Measurements from ENCODE around the gene PHOSPHO2.

The PHOSPHO2 gene

GRCh38 chr2:169739351-169739750 lies 45.1 kb downstream of the PHOSPHO2 start:
- DNase-seq: no peak
- Histone ChIP-seq H2BK12ac (ENCODE audit: low read length in 2 of 2) (no peak overlapping the region), H3K79me1 (replicated peaks; ENCODE audit: low read length, poor library complexity, severe bottlenecking) (peaks cover 9% of the 10 kb centered on the region), H4K91ac (ENCODE audit: low read length) (no peak overlapping the region), H3K36me3 (ENCODE audit: control insufficient read depth in 1 of 2, insufficient read depth in 2 of 2, low read depth in 1 of 2, low read length in 2 of 2) (no peaks in the 10 kb centered on the region), H2BK5ac (ENCODE audit: low read depth, low read length, poor library complexity, severe bottlenecking) (no peak overlapping the region), H2BK15ac (ENCODE audit: low read depth, poor library complexity, severe bottlenecking) (no peak overlapping the region), H3K4me2 (ENCODE audit: low read length, poor library complexity, severe bottlenecking) (no peak overlapping the region), H2AFZ (ENCODE audit: low read depth, low read length) (no peak overlapping the region), H3K9me3 (ENCODE audit: control insufficient read depth, low read length) (no peaks in the 10 kb centered on the region), H2AK5ac (ENCODE audit: low read length, severe bottlenecking) (no peak overlapping the region), H3K9ac (ENCODE audit: low read length) (no peak overlapping the region), H3K23ac (ENCODE audit: low read length in 2 of 2) (no peak overlapping the region), H3K4me3 (ENCODE audit: insufficient read depth in 1 of 2, low read depth in 1 of 2, low read length in 2 of 2) (no peak overlapping the region), H3K4ac (ENCODE audit: low read depth in 1 of 2, low read length in 2 of 2) (no peak overlapping the region), H3K27ac (ENCODE audit: low read length, poor library complexity, severe bottlenecking) (no peak overlapping the region), H4K8ac (ENCODE audit: low read length) (no peak overlapping the region), H3K14ac (ENCODE audit: low read length in 2 of 2) (no peak overlapping the region), H2BK120ac (ENCODE audit: low read depth, low read length) (no peak overlapping the region), H3K4me1 (ENCODE audit: control insufficient read depth, insufficient read depth, low read depth, low read length) (peaks cover 3% of the 10 kb centered on the region), H3K18ac (ENCODE audit: low read depth in 1 of 2, low read length in 2 of 2) (no peak overlapping the region), H3K27me3 (ENCODE audit: control insufficient read depth in 1 of 2, insufficient read depth in 1 of 2, low read length in 2 of 2) (peaks cover 0 to 7% of the 10 kb centered on the region in 2 experiments)
- no CpG with 5 or more reads among the region's 1 CpG for WGBS

- Histone ChIP-seq H3K18ac (ENCODE audit: low read depth in 1 of 2, low read length in 2 of 2) (no peak overlapping the region), H3K36me3 (ENCODE audit: control insufficient read depth in 1 of 2, insufficient read depth in 2 of 2, low read depth in 1 of 2, low read length in 2 of 2) (no peaks in the 10 kb centered on the region), H3K23ac (ENCODE audit: low read length in 2 of 2) (no peak overlapping the region), H2BK120ac (ENCODE audit: low read depth, low read length) (no peak overlapping the region), H3K4ac (ENCODE audit: low read depth in 1 of 2, low read length in 2 of 2) (no peak overlapping the region), H3K9ac (ENCODE audit: low read length) (no peak overlapping the region), H3K27me3 (ENCODE audit: control insufficient read depth in 1 of 2, insufficient read depth in 1 of 2, low read length in 2 of 2) (no peaks in the 10 kb centered on the region), H2BK12ac (ENCODE audit: low read length in 2 of 2) (no peak overlapping the region), H3K14ac (ENCODE audit: low read length in 2 of 2) (no peak overlapping the region), H2BK15ac (ENCODE audit: low read depth, poor library complexity, severe bottlenecking) (no peak overlapping the region), H2BK5ac (ENCODE audit: low read depth, low read length, poor library complexity, severe bottlenecking) (no peak overlapping the region), H2AK5ac (ENCODE audit: low read length, severe bottlenecking) (no peak overlapping the region), H3K27ac (ENCODE audit: low read length, poor library complexity, severe bottlenecking) (no peak overlapping the region), H4K91ac (ENCODE audit: low read length) (no peak overlapping the region), H3K79me1 (replicated peaks; ENCODE audit: low read length, poor library complexity, severe bottlenecking) (peaks cover 3% of the 10 kb centered on the region), H3K4me3 (ENCODE audit: insufficient read depth in 1 of 2, low read depth in 1 of 2, low read length in 2 of 2) (no peak overlapping the region), H3K9me3 (ENCODE audit: control insufficient read depth, low read length) (no peaks in the 10 kb centered on the region), H3K4me1 (ENCODE audit: control insufficient read depth, insufficient read depth, low read depth, low read length) (no peaks in the 10 kb centered on the region), H2AFZ (ENCODE audit: low read depth, low read length) (no peak overlapping the region), H3K4me2 (ENCODE audit: low read length, poor library complexity, severe bottlenecking) (no peak overlapping the region), H4K8ac (ENCODE audit: low read length) (no peak overlapping the region)
- no peak for DNase-seq
- WGBS: 97% methylated on average over 4 of the region's 4 CpGs
These were observed 49.3 kb downstream of the PHOSPHO2 start for GRCh38 chr2:169743549-169743948.

- no peak overlapping the region for H2AFZ ChIP-seq (ENCODE audit: low read depth, low read length)
- no peak overlapping the region for H2AK5ac ChIP-seq (ENCODE audit: low read length, severe bottlenecking)
- H3K27ac ChIP-seq (ENCODE audit: low read length, poor library complexity, severe bottlenecking): no peak overlapping the region
- no peak overlapping the region for H3K23ac ChIP-seq (ENCODE audit: low read length in 2 of 2)
- H3K4me3 ChIP-seq (ENCODE audit: insufficient read depth in 1 of 2, low read depth in 1 of 2, low read length in 2 of 2): no peak overlapping the region
- H2BK5ac ChIP-seq (ENCODE audit: low read depth, low read length, poor library complexity, severe bottlenecking): no peak overlapping the region
- no peak for DNase-seq
- no peak overlapping the region for H3K18ac ChIP-seq (ENCODE audit: low read depth in 1 of 2, low read length in 2 of 2)
- H4K8ac ChIP-seq (ENCODE audit: low read length): no peak overlapping the region
- H3K36me3 ChIP-seq (ENCODE audit: control insufficient read depth in 1 of 2, insufficient read depth in 2 of 2, low read depth in 1 of 2, low read length in 2 of 2): peaks cover 0 to 3% of the 10 kb centered on the region in 2 experiments
- no peak overlapping the region for H4K91ac ChIP-seq (ENCODE audit: low read length)
- no peaks in the 10 kb centered on the region for H3K27me3 ChIP-seq (ENCODE audit: control insufficient read depth in 1 of 2, insufficient read depth in 1 of 2, low read length in 2 of 2)
- H3K9me3 ChIP-seq (ENCODE audit: control insufficient read depth, low read length): no peaks in the 10 kb centered on the region
- H3K4ac ChIP-seq (ENCODE audit: low read depth in 1 of 2, low read length in 2 of 2): no peak overlapping the region
- no peak overlapping the region for H3K14ac ChIP-seq (ENCODE audit: low read length in 2 of 2)
- no peak overlapping the region for H2BK15ac ChIP-seq (ENCODE audit: low read depth, poor library complexity, severe bottlenecking)
- H3K79me1 ChIP-seq (replicated peaks; ENCODE audit: low read length, poor library complexity, severe bottlenecking): no peaks in the 10 kb centered on the region
- H2BK12ac ChIP-seq (ENCODE audit: low read length in 2 of 2): no peak overlapping the region
- H3K4me2 ChIP-seq (ENCODE audit: low read length, poor library complexity, severe bottlenecking): no peak overlapping the region
- H3K4me1 ChIP-seq (ENCODE audit: control insufficient read depth, insufficient read depth, low read depth, low read length): no peaks in the 10 kb centered on the region
- no peak overlapping the region for H3K9ac ChIP-seq (ENCODE audit: low read length)
- 86% methylated on average over 1 of the region's 2 CpGs for WGBS
- no peak overlapping the region for H2BK120ac ChIP-seq (ENCODE audit: low read depth, low read length)
These were observed 52.0 kb downstream of the PHOSPHO2 start for GRCh38 chr2:169746240-169746639.

GRCh38 chr2:169748319-169748718 lies 54.0 kb downstream of the PHOSPHO2 start:
- Histone ChIP-seq H2AFZ (ENCODE audit: low read depth, low read length) (no peak overlapping the region), H3K27me3 (ENCODE audit: control insufficient read depth in 1 of 2, insufficient read depth in 1 of 2, low read length in 2 of 2) (no peaks in the 10 kb centered on the region), H2AK5ac (ENCODE audit: low read length, severe bottlenecking) (no peak overlapping the region), H3K27ac (ENCODE audit: low read length, poor library complexity, severe bottlenecking) (no peak overlapping the region), H4K91ac (ENCODE audit: low read length) (no peak overlapping the region), H3K4me2 (ENCODE audit: low read length, poor library complexity, severe bottlenecking) (no peak overlapping the region), H3K4me1 (ENCODE audit: control insufficient read depth, insufficient read depth, low read depth, low read length) (no peaks in the 10 kb centered on the region), H3K4ac (ENCODE audit: low read depth in 1 of 2, low read length in 2 of 2) (no peak overlapping the region), H2BK5ac (ENCODE audit: low read depth, low read length, poor library complexity, severe bottlenecking) (no peak overlapping the region), H3K14ac (ENCODE audit: low read length in 2 of 2) (no peak overlapping the region), H2BK12ac (ENCODE audit: low read length in 2 of 2) (no peak overlapping the region), H3K23ac (ENCODE audit: low read length in 2 of 2) (no peak overlapping the region), H3K4me3 (ENCODE audit: insufficient read depth in 1 of 2, low read depth in 1 of 2, low read length in 2 of 2) (no peak overlapping the region), H3K36me3 (ENCODE audit: control insufficient read depth in 1 of 2, insufficient read depth in 2 of 2, low read depth in 1 of 2, low read length in 2 of 2) (peaks cover 0 to 3% of the 10 kb centered on the region in 2 experiments), H3K79me1 (replicated peaks; ENCODE audit: low read length, poor library complexity, severe bottlenecking) (no peaks in the 10 kb centered on the region), H3K18ac (ENCODE audit: low read depth in 1 of 2, low read length in 2 of 2) (no peak overlapping the region), H2BK15ac (ENCODE audit: low read depth, poor library complexity, severe bottlenecking) (no peak overlapping the region), H4K8ac (ENCODE audit: low read length) (no peak overlapping the region), H3K9ac (ENCODE audit: low read length) (no peak overlapping the region), H3K9me3 (ENCODE audit: control insufficient read depth, low read length) (no peaks in the 10 kb centered on the region), H2BK120ac (ENCODE audit: low read depth, low read length) (no peak overlapping the region)
- DNase-seq: no peak
- WGBS: 64% methylated on average over 3 of the region's 6 CpGs

Measured in mesenchymal stem cell (in vitro differentiated cells and primary cell).